ENCODE data around the gene PEX5L.

GRCh38 chr3:179950840-179951239, 85.9 kb downstream of the PEX5L start:
- TF ChIP-seq SP1 (CRISPR knock-in tag; conservative IDR thresholded peaks at IDR 0.05) (no peak), RELA (CRISPR knock-in tag; IDR thresholded peaks at IDR 0.05; ENCODE audit: borderline replicate concordance) (no peak), ZNF121 (CRISPR knock-in tag; IDR thresholded peaks at IDR 0.05) (no peak), ZNF138 (CRISPR knock-in tag; conservative IDR thresholded peaks at IDR 0.05) (no peak), ESRRA (CRISPR knock-in tag; IDR thresholded peaks at IDR 0.05; ENCODE audit: borderline replicate concordance) (no peak), NR3C1 (CRISPR knock-in tag; conservative IDR thresholded peaks at IDR 0.05; ENCODE audit: low read depth) (no peak), CTCF (IDR thresholded peaks at IDR 0.05) (no peak), GRHL2 (CRISPR knock-in tag; IDR thresholded peaks at IDR 0.05; ENCODE audit: insufficient replicate concordance, severe bottlenecking) (no peak), ETV6 (CRISPR knock-in tag; IDR thresholded peaks at IDR 0.05) (no peak), ATF1 (CRISPR knock-in tag; IDR thresholded peaks at IDR 0.05) (no peak), FOXJ3 (CRISPR knock-in tag; IDR thresholded peaks at IDR 0.05; ENCODE audit: borderline replicate concordance) (no peak), ELF4 (CRISPR knock-in tag; IDR thresholded peaks at IDR 0.05; ENCODE audit: low read depth) (no peak)
- TF ChIP-seq, protein P1, sequence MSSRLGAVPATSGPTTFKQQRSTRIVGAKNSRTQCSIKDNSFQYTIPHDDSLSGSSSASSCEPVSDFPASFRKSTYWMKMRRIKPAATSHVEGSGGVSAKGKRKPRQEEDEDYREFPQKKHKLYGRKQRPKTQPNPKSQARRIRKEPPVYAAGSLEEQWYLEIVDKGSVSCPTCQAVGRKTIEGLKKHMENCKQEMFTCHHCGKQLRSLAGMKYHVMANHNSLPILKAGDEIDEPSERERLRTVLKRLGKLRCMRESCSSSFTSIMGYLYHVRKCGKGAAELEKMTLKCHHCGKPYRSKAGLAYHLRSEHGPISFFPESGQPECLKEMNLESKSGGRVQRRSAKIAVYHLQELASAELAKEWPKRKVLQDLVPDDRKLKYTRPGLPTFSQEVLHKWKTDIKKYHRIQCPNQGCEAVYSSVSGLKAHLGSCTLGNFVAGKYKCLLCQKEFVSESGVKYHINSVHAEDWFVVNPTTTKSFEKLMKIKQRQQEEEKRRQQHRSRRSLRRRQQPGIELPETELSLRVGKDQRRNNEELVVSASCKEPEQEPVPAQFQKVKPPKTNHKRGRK (CRISPR knock-in tag; IDR thresholded peaks at IDR 0.05; ENCODE audit: borderline replicate concordance): no peak
- TF ChIP-seq, protein P2, sequence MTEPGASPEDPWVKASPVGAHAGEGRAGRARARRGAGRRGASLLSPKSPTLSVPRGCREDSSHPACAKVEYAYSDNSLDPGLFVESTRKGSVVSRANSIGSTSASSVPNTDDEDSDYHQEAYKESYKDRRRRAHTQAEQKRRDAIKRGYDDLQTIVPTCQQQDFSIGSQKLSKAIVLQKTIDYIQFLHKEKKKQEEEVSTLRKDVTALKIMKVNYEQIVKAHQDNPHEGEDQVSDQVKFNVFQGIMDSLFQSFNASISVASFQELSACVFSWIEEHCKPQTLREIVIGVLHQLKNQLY (CRISPR knock-in tag; IDR thresholded peaks at IDR 0.05): no peak

All from WTC11 (cell line).